ENCODE data around the gene SLCO4A1. TPM values are rescaled to one million over a fixed set of nuclear protein-coding genes. Genes with fewer than 3 reads are reported as not detected.

SLCO4A1 gene
- total RNA-seq, 4 donors from 2014 or later: 77.9 to 107 (median 81.5) TPM

DNA sequence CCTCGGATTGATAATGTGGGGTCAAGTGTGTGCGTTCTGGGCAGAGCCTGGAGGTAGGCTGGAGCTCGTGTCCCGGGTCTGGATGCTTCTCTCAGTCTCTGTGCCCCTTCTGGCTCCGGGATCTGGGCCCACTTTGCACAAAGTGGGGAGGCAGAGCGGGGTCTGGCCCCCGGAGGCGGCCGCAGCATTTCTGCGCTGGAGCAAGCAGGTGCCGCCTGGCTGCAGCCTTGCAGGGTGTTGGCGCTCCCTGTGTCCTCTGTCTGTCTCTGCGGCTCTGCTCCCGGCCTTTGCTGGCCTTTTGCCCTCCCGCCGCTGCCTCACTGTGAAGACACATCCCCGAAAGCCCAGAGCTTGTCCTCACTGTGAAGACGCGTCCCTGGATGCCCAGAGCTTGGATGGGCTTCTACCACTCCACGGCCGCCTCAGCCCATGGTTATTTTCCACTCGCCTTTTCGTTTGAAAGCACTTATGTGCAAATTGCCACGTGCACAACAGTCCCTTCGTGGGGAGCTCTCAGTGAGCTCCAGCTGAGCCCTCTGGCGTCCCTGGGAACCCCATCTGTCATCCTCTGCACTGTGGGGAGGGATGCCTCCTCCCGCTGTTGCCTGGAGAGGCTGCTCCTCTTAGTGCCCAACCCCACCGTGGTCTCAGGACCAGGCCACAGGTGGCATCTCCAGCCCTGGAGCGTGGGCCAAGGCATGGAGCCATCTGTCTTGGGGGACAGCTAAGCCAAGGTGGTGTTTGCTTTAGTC lies 17.4 kb downstream of the SLCO4A1 start:
- no peak for TF ChIP-seq POLR2A (IDR thresholded peaks at IDR 0.05)
- TF ChIP-seq, protein P1, sequence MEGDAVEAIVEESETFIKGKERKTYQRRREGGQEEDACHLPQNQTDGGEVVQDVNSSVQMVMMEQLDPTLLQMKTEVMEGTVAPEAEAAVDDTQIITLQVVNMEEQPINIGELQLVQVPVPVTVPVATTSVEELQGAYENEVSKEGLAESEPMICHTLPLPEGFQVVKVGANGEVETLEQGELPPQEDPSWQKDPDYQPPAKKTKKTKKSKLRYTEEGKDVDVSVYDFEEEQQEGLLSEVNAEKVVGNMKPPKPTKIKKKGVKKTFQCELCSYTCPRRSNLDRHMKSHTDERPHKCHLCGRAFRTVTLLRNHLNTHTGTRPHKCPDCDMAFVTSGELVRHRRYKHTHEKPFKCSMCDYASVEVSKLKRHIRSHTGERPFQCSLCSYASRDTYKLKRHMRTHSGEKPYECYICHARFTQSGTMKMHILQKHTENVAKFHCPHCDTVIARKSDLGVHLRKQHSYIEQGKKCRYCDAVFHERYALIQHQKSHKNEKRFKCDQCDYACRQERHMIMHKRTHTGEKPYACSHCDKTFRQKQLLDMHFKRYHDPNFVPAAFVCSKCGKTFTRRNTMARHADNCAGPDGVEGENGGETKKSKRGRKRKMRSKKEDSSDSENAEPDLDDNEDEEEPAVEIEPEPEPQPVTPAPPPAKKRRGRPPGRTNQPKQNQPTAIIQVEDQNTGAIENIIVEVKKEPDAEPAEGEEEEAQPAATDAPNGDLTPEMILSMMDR (IDR thresholded peaks at IDR 0.05): no peak
- WGBS, 2 donors: 87 to 91% methylated on average over 27 to 29 of the region's 29 CpGs
- intact Hi-C loops (cut with DNase I; ENCODE audit: low total_unique reads): no loop called here
- no peak overlapping the region for H3K4me3 ChIP-seq (ENCODE audit: low read depth, poor library complexity, severe bottlenecking)
- DNase-seq (ENCODE audit: low spot score in 2 of 2): no peak

DNA sequence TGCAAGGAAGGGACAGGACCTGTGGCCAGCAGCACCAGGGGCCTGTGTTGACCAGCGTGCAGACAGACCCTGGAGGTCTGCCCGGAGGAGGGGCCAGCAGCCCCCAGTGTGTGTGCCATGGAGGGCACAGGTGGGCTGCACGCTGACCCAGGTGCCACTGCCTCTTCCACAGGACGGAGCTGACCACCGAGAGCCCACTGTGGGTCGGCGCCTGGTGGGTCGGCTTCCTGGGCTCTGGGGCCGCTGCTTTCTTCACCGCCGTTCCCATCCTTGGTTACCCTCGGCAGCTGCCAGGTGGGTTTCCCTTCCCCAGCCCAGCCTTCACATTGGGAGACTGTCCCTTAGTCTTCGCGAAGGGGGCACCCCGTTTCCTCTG lies 17.9 kb downstream of the SLCO4A1 start:
- intact Hi-C loops (cut with DNase I; ENCODE audit: low total_unique reads): no loop called here
- WGBS, 2 donors: 83 to 94% methylated on average over 13 to 15 of the region's 15 CpGs
- H3K4me3 ChIP-seq (ENCODE audit: low read depth, poor library complexity, severe bottlenecking): no peak overlapping the region
- TF ChIP-seq, protein P1 (IDR thresholded peaks at IDR 0.05): no peak
- TF ChIP-seq POLR2A (IDR thresholded peaks at IDR 0.05): no peak
- no peak for DNase-seq (ENCODE audit: low spot score in 2 of 2)

DNA sequence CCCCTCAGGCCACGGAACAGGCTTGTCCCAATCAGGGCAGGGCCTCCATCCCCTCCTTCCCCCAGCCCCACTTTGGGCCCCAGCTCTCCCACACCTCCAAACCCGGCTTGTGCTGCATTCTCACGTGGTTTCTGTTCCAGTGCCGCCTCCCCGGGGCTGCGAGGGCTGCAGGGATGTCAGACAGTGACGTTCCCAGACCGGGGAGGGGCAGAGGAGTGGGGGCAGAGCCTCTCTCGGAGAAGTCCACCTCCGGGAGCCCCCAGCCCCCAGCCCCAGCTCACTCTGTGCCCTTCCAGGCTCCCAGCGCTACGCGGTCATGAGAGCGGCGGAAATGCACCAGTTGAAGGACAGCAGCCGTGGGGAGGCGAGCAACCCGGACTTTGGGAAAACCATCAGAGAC lies 18.5 kb downstream of the SLCO4A1 start:
- H3K4me3 ChIP-seq (ENCODE audit: low read depth, poor library complexity, severe bottlenecking): no peak overlapping the region
- WGBS, 2 donors: 44 to 78% methylated on average over 10 to 18 of the region's 18 CpGs
- TF ChIP-seq, protein P1 (IDR thresholded peaks at IDR 0.05): no peak
- no peak for TF ChIP-seq POLR2A (IDR thresholded peaks at IDR 0.05)
- no peak for DNase-seq (ENCODE audit: low spot score in 2 of 2)
- intact Hi-C loops (cut with DNase I; ENCODE audit: low total_unique reads): no loop called here

DNA sequence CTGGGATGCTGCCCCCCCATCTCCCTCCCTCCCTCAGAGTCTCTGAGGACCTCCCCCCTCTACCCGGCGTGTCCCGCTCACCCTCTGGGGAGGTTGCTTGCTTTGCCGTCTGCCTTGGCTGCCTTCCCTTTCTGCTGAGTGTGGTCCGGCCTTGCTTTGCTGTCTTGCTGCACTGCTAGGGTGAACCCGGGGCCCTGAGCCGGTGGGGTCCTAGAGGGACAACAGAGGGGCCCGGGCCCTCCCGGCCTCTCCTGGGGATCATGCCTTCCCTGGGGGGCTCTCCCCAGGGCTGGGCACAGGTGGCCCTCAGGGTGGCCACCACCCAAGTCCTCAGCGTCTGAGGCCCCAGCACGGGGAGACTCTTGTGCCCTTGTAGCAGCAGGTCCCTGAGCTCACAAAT lies 19.3 kb downstream of the SLCO4A1 start:
- TF ChIP-seq, protein P1 (IDR thresholded peaks at IDR 0.05): no peak
- no peak for TF ChIP-seq POLR2A (IDR thresholded peaks at IDR 0.05)
- WGBS, 2 donors: 76 to 87% methylated on average over 3 to 11 of the region's 11 CpGs
- intact Hi-C loops (cut with DNase I; ENCODE audit: low total_unique reads): no loop called here
- H3K4me3 ChIP-seq (ENCODE audit: low read depth, poor library complexity, severe bottlenecking): no peak overlapping the region
- DNase-seq (ENCODE audit: low spot score in 2 of 2): no peak

DNA sequence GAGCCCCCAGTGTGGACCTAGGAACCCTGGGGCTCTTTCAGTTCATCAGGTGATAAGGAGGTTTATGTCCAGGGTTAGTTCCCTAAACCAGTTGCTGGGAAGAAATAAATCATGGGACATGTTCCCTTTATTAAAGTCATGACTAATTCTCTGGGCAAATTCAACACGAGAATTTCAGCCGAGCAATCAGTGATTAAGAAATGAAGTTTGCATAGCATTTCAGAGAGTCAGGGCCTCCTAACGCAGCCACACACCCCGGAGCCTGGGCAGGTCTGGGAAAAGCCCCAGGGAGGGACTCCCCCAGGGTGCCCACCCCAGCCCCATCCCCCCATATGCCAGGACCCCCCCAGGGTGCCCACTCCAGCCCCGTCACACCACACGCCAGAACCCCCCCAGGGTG lies 20.1 kb downstream of the SLCO4A1 start:
- intact Hi-C loops (cut with DNase I; ENCODE audit: low total_unique reads): no loop called here
- H3K4me3 ChIP-seq (ENCODE audit: low read depth, poor library complexity, severe bottlenecking): no peak overlapping the region
- no peak for DNase-seq (ENCODE audit: low spot score in 2 of 2)
- no peak for TF ChIP-seq POLR2A (IDR thresholded peaks at IDR 0.05)
- TF ChIP-seq, protein P1 (IDR thresholded peaks at IDR 0.05): no peak
- 38 to 43% methylated on average over 5 to 6 of the region's 6 CpGs for WGBS, 2 donors
